SK-N-SH (cell line): Measurements from ENCODE around the gene GPATCH2L. TPM values are rescaled to one million over a fixed set of nuclear protein-coding genes. Genes with fewer than 3 reads are reported as not detected.

ENCODE experiments used
- CTCF ChIA-PET: fragments of 300-600, 350-600 bp; formaldehyde crosslinking; extraction: SDS; loops from one replicate; lab custom pipeline; 2021; lab: Yijun Ruan, JAX
- POLR2A ChIA-PET: fragments of 350-600 bp; sonication (Branson Sonifier 250); formaldehyde crosslinking; extraction: SDS; loops from one replicate; lab custom pipeline; 2020; ENCODE audit warnings: antibody characterized with exemption, inconsistent platforms; lab: Yijun Ruan, JAX
- DNase-seq: peaks from one replicate; pipeline ENCODE4 v3.0.0; 2012
- H2AFZ ChIP-seq: fragments of 200-600 bp; sonication (generic); 2 replicates; pipeline ENCODE4 v1.8.1; 2016; ENCODE audit warnings: antibody characterized with exemption, mild to moderate bottlenecking, low read depth
- H3F3A ChIP-seq: fragments of 200-600 bp; sonication (generic); replicated peaks from 2 replicates; pipeline ENCODE3; 2016; ENCODE audit warnings: antibody characterized with exemption, mild to moderate bottlenecking; ENCODE audit not compliant: insufficient read depth
- H3K27ac ChIP-seq, 2 experiments: fragments of 200-500 bp in 1 of 2; fragments of 200-600 bp in 1 of 2; sonication (Bioruptor generic) in 1 of 2; sonication (generic), shearing (Covaris generic) in 1 of 2; 2 replicates each; pipeline versions ENCODE4 v1.5.1 to v1.6.1; 2014 to 2016; ENCODE audit warnings: low read depth in 2 of 2, inconsistent platforms in 1 of 2, low read length in 1 of 2, mild to moderate bottlenecking in 1 of 2, mixed read lengths in 1 of 2
- H3K27me3 ChIP-seq: fragments of 200-600 bp; sonication (generic), shearing (Covaris generic); 2 replicates; pipeline ENCODE4 v1.6.1; 2016; ENCODE audit warnings: mixed run types; ENCODE audit not compliant: insufficient read depth
- H3K36me3 ChIP-seq, 2 experiments: fragments of 200-500 bp in 1 of 2; fragments of 200-600 bp in 1 of 2; sonication (Bioruptor generic) in 1 of 2; sonication (generic) in 1 of 2; replicated peaks in 1 of 2; 2 replicates each; pipeline versions ENCODE3 to v1.5.1; 2014 to 2016; ENCODE audit warnings: low read length in 1 of 2, mild to moderate bottlenecking in 1 of 2; ENCODE audit not compliant: insufficient read depth in 2 of 2, control insufficient read depth in 1 of 2
- H3K4me1 ChIP-seq, 2 experiments: fragments of 200-500 bp in 1 of 2; fragments of 200-600 bp in 1 of 2; sonication (Bioruptor generic) in 1 of 2; sonication (generic), shearing (Covaris generic) in 1 of 2; 2 replicates each; pipeline versions ENCODE4 v1.5.1 to v1.6.1; 2014 to 2016; ENCODE audit warnings: low read depth in 1 of 2, low read length in 1 of 2, mixed run types in 1 of 2; ENCODE audit not compliant: insufficient read depth in 2 of 2, control insufficient read depth in 1 of 2
- H3K4me2 ChIP-seq: fragments of 200-600 bp; sonication (generic), shearing (Covaris generic); 2 replicates; pipeline ENCODE4 v1.6.1; 2017; ENCODE audit warnings: mixed run types
- H3K4me3 ChIP-seq, 2 experiments: fragments of 200-500 bp in 1 of 2; fragments of 200-600 bp in 1 of 2; sonication (Bioruptor generic) in 1 of 2; sonication (generic), shearing (Covaris generic) in 1 of 2; 2 replicates each; pipeline versions ENCODE4 v1.5.1 to v1.8.1; 2014 to 2016; ENCODE audit warnings: low read depth in 2 of 2, inconsistent platforms in 1 of 2, low read length in 1 of 2, mild to moderate bottlenecking in 1 of 2, mixed read lengths in 1 of 2, moderate library complexity in 1 of 2
- H3K79me2 ChIP-seq: fragments of 200-600 bp; sonication (generic); 2 replicates; pipeline ENCODE4 v1.8.1; 2017; ENCODE audit warnings: mild to moderate bottlenecking; ENCODE audit not compliant: insufficient read depth
- H3K9ac ChIP-seq: fragments of 200-600 bp; sonication (generic); 2 replicates; pipeline ENCODE4 v1.6.1; 2017; ENCODE audit warnings: mixed run types
- H3K9me2 ChIP-seq: fragments of 200-600 bp; sonication (generic); 2 replicates; pipeline ENCODE4 v1.6.1; 2017; ENCODE audit warnings: mixed run types
- H3K9me3 ChIP-seq: fragments of 200-600 bp; sonication (generic); 2 replicates; pipeline ENCODE4 v1.6.1; 2017; ENCODE audit warnings: mixed run types, mild to moderate bottlenecking, moderate library complexity
- H4K20me1 ChIP-seq: fragments of 200-600 bp; sonication (generic); 2 replicates; pipeline ENCODE4 v1.6.1; 2017; ENCODE audit warnings: mild to moderate bottlenecking, mixed run types; ENCODE audit not compliant: insufficient read depth
- CHD2 ChIP-seq: fragments of 150-350 bp; IDR thresholded peaks from 2 replicates; pipeline ENCODE4 v1.6.1; 2018; ENCODE audit warnings: low read length; ENCODE audit not compliant: partially characterized antibody
- CTCF ChIP-seq: fragments of 200-600 bp; sonication (generic); IDR thresholded peaks from 2 replicates; pipeline ENCODE4 v1.6.1; 2017; ENCODE audit warnings: antibody characterized with exemption, mild to moderate bottlenecking, moderate library complexity
- ELF1 ChIP-seq: IDR thresholded peaks from 2 replicates; pipeline ENCODE4 v1.4.0; 2012
- FOXJ3 ChIP-seq: sonication (generic); formaldehyde crosslinking; IDR thresholded peaks from 2 replicates; pipeline ENCODE4 v1.5.1; 2020; ENCODE audit warnings: mild to moderate bottlenecking, missing genetic modification reagents
- GATA2 ChIP-seq: sonication (generic); formaldehyde crosslinking; IDR thresholded peaks from 2 replicates; pipeline ENCODE4 v1.5.0; 2020; ENCODE audit warnings: mild to moderate bottlenecking, missing genetic modification reagents
- IRF3 ChIP-seq: fragments of 150-350 bp; IDR thresholded peaks from 2 replicates; pipeline ENCODE4 v1.6.1; 2016; ENCODE audit warnings: mild to moderate bottlenecking, low read depth, low read length
- JUND ChIP-seq: IDR thresholded peaks from 2 replicates; pipeline ENCODE4 v1.4.0; 2012
- MXI1 ChIP-seq: IDR thresholded peaks from 2 replicates; pipeline ENCODE4 v1.6.1; 2012; ENCODE audit warnings: mild to moderate bottlenecking, low read depth, low read length, improper control_type of control experiment
- PBX3 ChIP-seq: IDR thresholded peaks from 2 replicates; pipeline ENCODE4; 2012
- POLR2AphosphoS5 ChIP-seq: IDR thresholded peaks from 2 replicates; pipeline ENCODE4 v1.6.1; 2012; ENCODE audit warnings: low read depth, low read length
- RAD21 ChIP-seq: IDR thresholded peaks from 2 replicates; pipeline ENCODE4 v1.6.1; 2012; ENCODE audit warnings: mild to moderate bottlenecking, low read length
- REST ChIP-seq: IDR thresholded peaks from 2 replicates; pipeline ENCODE4 v1.6.1; 2012; ENCODE audit warnings: mild to moderate bottlenecking, low read depth, low read length, moderate library complexity
- RXRA ChIP-seq: IDR thresholded peaks from 2 replicates; pipeline ENCODE4 v1.4.0; 2012; ENCODE audit warnings: low read depth, mild to moderate bottlenecking, borderline replicate concordance
- TEAD4 ChIP-seq: IDR thresholded peaks from 2 replicates; pipeline ENCODE4 v1.4.0; 2012; ENCODE audit warnings: mild to moderate bottlenecking, borderline replicate concordance; ENCODE audit not compliant: insufficient read depth
- WGBS: methylation state at CpG from one replicate; pipeline ENCODE4 v1.1.6; 2017; ENCODE audit warnings: low lambda C conversion rate; 5-methylcytosine and 5-hydroxymethylcytosine counted together
- polyA plus RNA-seq, 3 experiments: library from polyadenylated mRNA; depleted of rRNA; stranded (reverse); fragments of >200 nt; gene quantifications; 2 replicates each; pipeline ENCODE4 v1.2.3, GENCODE V29; 2012

Gene GPATCH2L
- polyA plus RNA-seq, 1 of the 3 experiments (the other 2 are of a cell fraction) = 17.7 TPM

- DNase-seq = no peak
- no peak overlapping the region for H3K27ac ChIP-seq
- no peak for TF ChIP-seq REST
- H2AFZ ChIP-seq = no peak overlapping the region
- CTCF ChIA-PET = interaction anchor here (0.6 to 1.8 kb wide), 3 partner anchors 8 to 566 kb away, joined by 3 to 6 read pairs (median 3); no protein-coding TSS in a partner anchor
- peaks cover 26% of the 10 kb centered on the region; the same call in 1 of the 2 replicates for H4K20me1 ChIP-seq
- H3K4me3 ChIP-seq = no peak overlapping the region
- POLR2A ChIA-PET = no interaction called here
- H3K27me3 ChIP-seq = no peaks in the 10 kb centered on the region
- H3K4me2 ChIP-seq = no peak overlapping the region
- H3K9me3 ChIP-seq = no peaks in the 10 kb centered on the region
- H3K79me2 ChIP-seq = peaks cover 38% of the 10 kb centered on the region
- H3K36me3 ChIP-seq = peaks cover 72 to 82% of the 10 kb centered on the region in 2 experiments
- H3K9ac ChIP-seq = no peak overlapping the region
- H3K9me2 ChIP-seq = no peaks in the 10 kb centered on the region
- H3F3A ChIP-seq = no peaks in the 10 kb centered on the region
- H3K4me1 ChIP-seq = no peaks in the 10 kb centered on the region
- 51% methylated on average over 2 of the region's 2 CpGs for WGBS
Measured at GRCh38 chr14:76174982-76175381, 23.3 kb downstream of the GPATCH2L start.

GRCh38 chr14:76175942-76176341 lies 24.2 kb downstream of the GPATCH2L start:
- ChIA-PET POLR2A (interaction anchor here (0.6 kb wide), 1 partner anchor 11 kb away, joined by 3 read pairs; no protein-coding TSS in a partner anchor), CTCF (interaction anchor here (1.8 kb wide), 1 partner anchor 9 kb away, joined by 6 read pairs; no protein-coding TSS in a partner anchor)
- Histone ChIP-seq H4K20me1 (peaks cover 20% of the 10 kb centered on the region; the same call in 1 of the 2 replicates), H2AFZ (no peak overlapping the region), H3K36me3 (peaks cover 69 to 81% of the 10 kb centered on the region in 2 experiments), H3K79me2 (peaks cover 29% of the 10 kb centered on the region), H3K9me2 (no peaks in the 10 kb centered on the region), H3K9ac (no peak overlapping the region), H3K4me3 (no peak overlapping the region), H3K4me2 (no peak overlapping the region), H3K27me3 (no peaks in the 10 kb centered on the region), H3F3A (no peaks in the 10 kb centered on the region), H3K27ac (no peak overlapping the region), H3K4me1 (no peaks in the 10 kb centered on the region), H3K9me3 (no peaks in the 10 kb centered on the region)
- 96% methylated on average over 3 of the region's 3 CpGs for WGBS
- no peak for DNase-seq
- TF ChIP-seq IRF3 (no peak), RAD21 (no peak), CHD2 (no peak), REST (no peak), ELF1 (no peak), POLR2AphosphoS5 (no peak), GATA2 (CRISPR knock-in tag) (no peak), CTCF (no peak), MXI1 (no peak), JUND (no peak), PBX3 (no peak), FOXJ3 (CRISPR knock-in tag) (no peak), TEAD4 (no peak), RXRA (no peak)
